ENCODE measurements around the gene CEP41. TPM values are rescaled to one million over a fixed set of nuclear protein-coding genes. Genes with fewer than 3 reads are reported as not detected.

The CEP41 gene
- total RNA-seq, 1 donor from 2014 or later: 4.6 TPM

DNA sequence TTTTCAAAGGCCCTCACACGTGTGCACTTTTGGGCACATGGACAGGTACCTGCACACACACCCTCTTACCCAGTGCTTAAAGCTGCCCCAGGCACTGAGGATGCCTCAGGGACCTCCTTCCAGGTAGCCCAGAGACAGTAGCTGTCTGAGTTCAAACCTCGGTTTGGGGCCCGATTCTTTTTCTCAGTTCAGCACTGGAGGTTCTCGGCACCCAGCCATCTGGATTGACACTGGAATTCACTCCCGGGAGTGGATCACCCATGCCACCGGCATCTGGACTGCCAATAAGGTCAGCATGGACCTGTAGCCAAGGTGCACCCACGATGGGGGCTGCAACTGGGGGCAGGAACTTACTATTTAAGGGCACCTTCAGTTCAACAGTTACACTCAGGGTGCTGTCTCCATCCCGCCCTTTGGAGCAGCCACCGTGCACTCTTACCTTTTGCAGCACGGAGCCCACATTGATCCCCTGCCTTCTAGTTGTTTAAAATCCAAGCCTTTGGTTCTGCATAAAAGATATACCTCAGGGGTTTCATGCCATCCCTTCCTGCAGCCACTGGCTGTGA lies 78.5 kb downstream of the CEP41 start:
- intact Hi-C loops (cut with DNase I): loop anchor here (10.0 kb wide), 1 partner anchor 82 kb away; the partner anchor contains the start of gene CEP41
- peak; percentile 70 for DNase-seq (ENCODE audit: low spot score)

DNA sequence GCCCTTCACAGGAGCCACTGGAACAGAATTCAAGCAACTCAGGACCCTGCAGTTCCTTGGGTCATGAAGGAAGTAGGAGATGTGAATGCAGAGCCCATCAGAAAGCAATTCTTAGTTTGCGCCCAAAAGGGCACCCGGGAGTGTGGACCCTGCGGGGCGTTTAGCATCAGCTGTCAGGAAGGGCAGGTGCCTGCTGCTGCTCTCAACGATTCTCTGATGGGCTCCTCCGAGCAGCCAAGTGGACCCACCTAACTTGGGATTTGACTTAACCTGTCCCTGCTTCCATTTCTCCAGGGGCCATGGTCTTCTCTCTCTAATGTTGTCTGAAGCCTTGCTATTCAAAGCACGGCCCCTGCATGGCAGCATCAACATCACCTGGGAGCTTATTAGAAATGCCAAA lies 79.1 kb downstream of the CEP41 start:
- intact Hi-C loops (cut with DNase I): loop anchor here (10.0 kb wide), 1 partner anchor 83 kb away; the partner anchor contains the start of gene CEP41
- peak; percentile 53 for DNase-seq (ENCODE audit: low spot score)

DNA sequence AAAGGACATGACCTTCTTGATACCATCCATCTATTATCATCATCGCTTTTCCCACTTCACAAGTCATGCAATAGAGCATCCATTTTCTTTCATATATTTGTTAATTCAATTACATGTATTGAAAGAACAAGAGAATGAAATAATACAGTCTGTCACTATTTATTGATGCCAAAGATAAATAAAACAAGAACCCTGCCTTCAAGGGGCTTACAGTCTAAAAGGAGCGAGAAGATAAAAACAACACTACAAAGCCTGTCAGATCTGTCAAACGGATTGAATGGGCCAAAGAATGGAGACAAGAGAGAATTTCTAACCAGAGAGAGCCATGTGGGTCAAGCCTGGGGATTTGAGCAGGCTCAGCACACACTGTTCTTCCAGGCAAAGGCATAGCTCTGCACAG lies 80.3 kb downstream of the CEP41 start:
- intact Hi-C loops (cut with DNase I): loop anchor here (10.0 kb wide), 1 partner anchor 84 kb away; the partner anchor contains the start of gene CEP41

DNA sequence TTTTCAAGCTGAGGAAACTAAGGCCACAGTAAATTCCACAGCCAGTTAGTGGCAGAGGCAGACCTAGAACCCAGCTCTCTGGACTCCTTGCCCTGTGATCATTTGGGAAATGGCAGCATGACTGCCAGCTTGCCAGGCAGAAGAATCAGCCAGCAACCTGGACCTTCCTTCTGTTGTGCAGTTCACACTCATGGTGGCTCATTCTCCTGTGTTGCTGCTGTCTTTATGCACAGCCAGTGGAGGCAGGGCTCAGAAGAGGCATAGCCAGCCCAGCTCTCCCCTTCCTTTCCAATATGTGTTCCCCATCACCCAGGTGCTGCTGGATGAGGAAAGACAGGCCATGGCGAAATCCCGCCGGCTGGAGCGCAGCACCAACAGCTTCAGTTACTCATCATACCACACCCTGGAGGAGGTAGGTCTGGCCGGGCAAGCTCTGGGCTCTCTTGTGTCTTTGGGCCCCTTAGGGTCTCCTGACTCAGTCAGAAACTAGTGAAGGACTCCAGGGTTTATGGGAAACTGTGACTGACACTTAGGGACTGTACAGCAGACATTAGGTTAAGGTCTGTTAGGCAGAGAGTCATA lies 81.4 kb downstream of the CEP41 start:
- intact Hi-C loops (cut with DNase I): no loop called here
- peak; percentile 49 for DNase-seq (ENCODE audit: low spot score)

More for the DNA sequence above, 80.3 kb downstream of the CEP41 start:
- peak; percentile 3 for DNase-seq (ENCODE audit: low spot score)

DNA sequence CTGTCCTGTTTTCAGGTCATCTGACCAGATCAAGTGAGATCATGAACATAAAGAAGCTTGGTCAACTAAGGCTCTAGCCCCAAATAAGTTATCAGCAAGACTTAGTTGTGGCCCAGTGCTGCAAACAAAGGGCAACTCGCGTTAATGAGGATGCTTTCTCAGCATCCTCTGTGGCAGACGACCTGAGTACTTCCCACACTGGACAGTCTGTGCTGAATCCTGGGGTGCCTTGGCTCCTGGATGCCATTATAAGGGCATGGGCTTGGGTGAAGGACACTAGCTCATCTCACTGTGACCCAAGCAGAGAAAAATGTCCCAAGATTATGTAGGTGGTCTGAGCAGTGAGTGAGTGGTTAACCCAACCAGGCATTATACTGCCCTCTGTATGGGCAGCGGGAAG lies 82.3 kb downstream of the CEP41 start:
- intact Hi-C loops (cut with DNase I): no loop called here
- no peak for DNase-seq (ENCODE audit: low spot score)

DNA sequence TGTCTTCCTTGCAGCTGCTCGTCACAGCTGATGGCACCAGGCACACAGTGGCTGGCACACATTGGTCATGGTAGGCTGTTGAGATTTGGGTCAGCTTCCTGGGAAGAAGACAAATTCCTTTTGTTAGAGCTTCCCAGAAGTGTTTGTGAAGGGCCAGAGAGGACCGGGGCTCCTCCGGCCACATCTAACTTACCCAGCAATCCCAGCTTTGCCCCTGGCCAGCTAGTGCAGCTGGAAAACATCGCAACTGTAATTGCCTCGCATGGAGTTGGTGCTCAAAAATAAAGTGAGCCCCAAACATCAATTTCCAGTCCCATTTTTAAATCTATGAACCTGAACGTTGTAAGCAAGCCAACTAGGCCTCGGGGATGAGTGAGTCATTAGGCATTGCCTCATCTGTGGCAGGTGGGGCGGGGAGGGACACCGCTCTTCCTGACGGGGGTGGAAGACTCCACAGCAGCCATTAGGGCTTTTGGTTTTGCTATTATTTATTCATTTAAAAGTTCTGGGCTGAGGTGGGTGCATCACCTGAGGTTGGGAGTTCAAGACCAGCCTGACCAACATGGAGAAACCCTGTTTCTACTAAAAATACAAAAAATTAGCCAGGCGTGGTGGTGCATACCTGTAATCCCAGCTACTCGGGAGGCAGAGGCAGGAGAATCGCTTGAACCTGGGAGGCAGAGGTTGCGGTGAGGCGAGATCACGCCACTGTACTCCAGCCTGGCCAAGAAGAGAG lies 83.8 kb downstream of the CEP41 start:
- intact Hi-C loops (cut with DNase I): no loop called here
- DNase-seq (ENCODE audit: low spot score): peak; percentile 70

DNA sequence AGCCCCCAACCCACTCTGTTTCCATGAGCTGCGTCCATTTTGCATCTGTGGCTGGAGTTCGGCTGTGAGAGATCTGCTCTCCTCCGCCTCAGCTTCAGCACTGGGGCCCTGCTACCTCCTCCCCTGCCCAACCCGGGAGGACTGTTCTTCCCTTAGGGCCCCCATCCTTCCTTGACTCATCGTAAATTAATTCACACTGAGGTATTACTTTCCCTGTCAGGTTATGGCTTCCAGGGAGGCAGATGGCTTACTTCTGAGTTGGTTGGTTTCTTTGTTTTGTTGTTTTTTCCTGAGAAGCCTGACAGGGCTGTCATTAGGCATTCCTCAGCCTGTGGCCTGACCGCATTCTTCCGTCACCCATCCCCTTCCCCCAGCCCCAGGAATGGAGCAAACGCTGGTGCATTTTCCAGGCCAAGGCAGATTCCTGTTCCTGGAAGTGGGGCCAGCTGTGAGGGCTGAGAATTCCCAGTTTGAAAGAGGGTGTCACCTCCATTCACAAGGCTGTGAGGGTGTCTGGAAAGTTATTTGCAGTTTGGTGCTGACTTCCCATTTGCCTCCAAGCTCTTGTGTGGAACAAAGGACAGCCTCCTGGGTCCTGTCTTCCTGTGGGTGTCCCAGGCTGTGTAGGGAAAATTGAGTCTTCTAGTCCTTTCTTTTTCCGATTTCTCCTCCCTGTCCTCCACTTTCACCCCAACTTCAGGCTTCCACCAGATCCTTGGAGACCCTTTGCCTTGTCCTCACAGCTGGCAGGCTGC lies 84.5 kb downstream of the CEP41 start:
- peak; percentile 85 for DNase-seq (ENCODE audit: low spot score)
- intact Hi-C loops (cut with DNase I): no loop called here

DNA sequence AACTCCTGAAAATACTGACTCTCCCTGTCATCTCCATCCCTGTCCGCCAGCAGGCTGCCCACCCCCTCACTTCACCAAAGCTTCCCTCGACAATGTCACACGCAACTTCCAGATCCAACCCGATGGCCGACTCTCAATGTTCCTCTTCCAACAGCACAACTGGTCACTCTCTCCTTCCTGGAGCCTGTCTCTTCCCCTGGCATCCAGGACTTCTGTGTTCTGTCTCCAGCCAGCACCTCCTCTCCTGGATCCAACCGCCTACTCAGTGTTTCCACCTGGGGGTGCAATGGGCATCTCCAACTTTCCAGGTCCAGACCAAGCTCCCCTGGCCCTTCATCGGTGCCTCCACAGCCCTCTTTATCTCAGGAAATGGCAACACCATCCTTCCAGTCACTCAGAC lies 87.6 kb downstream of the CEP41 start:
- intact Hi-C loops (cut with DNase I): loop anchor here (5.0 kb wide), 2 partner anchors 76 to 139 kb away; partner anchors contain the start of gene MEST
- peak; percentile 71 for DNase-seq (ENCODE audit: low spot score)

DNA sequence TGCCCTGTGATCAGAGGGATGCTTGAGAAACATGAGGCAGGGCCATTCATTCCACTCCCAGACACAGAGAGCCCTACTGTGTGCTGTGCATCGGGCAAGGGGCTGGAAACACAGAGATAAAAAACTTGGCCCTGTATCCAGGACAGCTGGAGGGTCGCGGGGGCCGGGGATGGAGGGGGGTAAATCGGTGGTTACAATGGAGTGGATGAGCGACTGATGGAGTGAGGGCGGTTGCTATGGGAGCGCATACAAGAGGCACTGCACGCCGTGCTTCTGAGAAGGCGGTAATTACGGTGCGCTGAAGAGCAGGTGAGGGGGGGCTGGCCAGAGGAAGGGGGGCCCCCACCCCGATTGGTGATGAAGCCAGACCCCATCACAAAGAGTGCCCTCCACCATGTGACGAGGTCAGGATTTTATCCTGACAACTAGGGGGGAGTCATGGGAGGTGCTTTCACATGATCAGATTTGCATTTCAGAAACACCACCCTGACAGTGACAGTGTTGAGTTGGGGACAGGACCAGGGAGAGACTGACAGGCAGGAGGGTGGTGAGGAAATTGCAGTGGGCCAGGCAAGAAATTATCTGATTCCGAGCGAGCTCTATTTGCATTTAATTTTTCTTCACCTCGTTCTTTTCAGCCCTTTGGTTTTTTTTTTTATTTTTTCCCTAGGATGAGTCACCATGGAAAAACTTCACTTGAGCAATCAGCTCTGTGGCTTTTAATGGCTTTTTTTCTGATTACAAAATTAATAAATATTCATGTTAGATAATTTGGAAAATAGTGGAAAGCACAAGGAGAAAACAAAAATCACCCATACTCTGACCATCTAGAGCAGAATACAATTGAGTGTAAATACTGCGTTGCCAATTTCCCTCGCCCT lies 88.4 kb downstream of the CEP41 start:
- intact Hi-C loops (cut with DNase I): loop anchor here (5.0 kb wide), 2 partner anchors 75 to 140 kb away; partner anchors contain the start of gene MEST
- DNase-seq (ENCODE audit: low spot score): peak; percentile 67

DNA sequence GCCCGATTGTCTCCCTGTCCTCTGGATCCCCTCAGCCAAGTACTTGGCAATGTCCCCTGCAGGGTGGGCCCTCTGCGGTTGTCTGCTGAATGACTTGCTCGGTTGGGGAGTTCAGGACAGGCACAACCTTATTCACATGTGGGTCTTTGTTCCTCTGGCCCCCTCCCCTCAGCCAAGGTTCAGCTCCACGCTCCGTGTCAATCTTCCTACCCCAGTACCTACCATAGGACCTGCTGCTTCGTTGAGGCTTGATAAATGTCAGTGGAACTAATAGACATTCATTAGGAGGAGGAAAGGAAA lies 89.1 kb downstream of the CEP41 start:
- DNase-seq (ENCODE audit: low spot score): no peak
- intact Hi-C loops (cut with DNase I): loop anchor here (5.0 kb wide), 2 partner anchors 74 to 141 kb away; partner anchors contain the start of gene MEST

DNA sequence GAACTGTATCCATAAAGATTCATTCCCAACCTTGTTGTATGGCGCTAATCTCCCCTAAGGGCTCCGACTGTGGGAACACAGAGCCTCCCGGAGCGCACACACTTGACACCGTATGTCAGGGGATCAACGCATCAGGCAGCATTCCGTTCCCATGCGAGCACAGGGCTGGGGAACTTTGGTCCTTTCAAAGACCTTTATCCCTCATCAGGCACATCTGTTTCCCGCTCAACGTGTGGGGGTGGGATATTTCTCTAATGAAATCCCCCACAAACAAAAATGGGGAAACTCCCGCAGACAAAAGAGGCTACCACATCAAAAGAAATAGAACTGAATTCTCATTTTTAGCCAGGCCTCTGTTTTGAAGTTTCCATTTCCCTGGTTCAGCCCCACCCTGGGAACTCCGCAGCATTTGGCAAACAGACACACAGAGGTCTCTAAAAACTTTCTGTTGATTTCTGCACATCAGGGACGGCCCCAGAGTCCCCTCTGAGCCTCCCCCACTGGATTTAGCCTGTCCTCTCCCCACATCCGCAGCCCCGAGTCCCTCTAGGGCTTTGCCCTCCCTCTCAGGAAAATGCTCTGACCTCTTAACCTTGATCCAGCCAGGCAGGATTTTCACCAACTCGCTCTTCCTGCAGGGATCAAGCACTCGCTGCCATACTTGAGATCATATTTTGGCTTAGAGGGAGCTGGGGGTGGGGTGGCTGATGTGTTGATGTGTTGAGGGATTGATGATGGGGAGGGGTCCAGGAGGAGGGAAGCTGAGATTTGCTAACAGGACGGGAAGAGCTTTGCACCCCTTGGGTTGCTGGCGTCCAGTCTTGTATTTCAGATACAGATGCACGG lies 89.6 kb downstream of the CEP41 start:
- intact Hi-C loops (cut with DNase I): loop anchor here (5.0 kb wide), 2 partner anchors 74 to 141 kb away; partner anchors contain the start of gene MEST
- peak; percentile 72 for DNase-seq (ENCODE audit: low spot score)

DNA sequence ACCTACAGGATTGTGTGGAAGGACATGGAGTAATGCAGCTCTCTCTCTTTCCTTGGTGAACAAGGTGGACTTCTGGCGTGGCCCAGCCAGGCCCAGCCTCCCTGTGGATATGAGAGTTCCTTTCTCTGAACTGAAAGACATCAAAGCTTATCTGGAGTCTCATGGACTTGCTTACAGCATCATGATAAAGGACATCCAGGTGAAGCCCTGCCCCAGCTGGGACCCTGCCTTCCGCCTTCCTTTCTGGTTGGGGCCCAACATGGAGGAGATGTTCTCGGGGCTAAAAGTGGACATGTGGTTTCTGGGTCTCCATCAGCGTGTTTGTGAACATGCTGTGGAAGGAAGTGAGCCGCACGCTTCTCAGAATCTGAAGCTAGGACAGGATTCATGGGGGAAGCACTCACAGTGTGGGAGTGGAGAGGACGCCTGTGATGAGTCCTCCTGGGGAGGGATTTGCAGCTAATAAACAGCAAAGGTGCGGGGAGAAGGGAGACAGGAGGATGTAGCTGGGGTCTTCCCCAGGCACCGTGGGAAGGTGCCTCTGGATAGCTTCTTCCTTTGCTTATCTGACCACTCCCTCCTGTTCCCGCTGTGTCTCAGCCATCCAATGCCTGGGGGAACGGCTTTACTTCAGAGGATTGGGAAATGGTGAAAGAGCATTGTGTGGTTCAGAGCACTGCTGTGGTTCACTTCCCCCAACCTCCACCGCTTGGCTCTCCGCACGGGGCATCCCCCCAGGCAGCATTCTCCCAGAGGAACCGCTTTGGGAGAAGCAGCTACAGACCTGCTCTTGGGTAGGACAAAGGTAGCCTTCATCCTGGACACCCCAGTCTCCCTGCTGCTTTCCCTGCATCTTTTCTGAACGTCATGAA lies 90.7 kb downstream of the CEP41 start:
- DNase-seq (ENCODE audit: low spot score): peak; percentile 57
- intact Hi-C loops (cut with DNase I): loop anchor here (5.0 kb wide), 2 partner anchors 73 to 142 kb away; partner anchors contain the start of gene MEST

DNA sequence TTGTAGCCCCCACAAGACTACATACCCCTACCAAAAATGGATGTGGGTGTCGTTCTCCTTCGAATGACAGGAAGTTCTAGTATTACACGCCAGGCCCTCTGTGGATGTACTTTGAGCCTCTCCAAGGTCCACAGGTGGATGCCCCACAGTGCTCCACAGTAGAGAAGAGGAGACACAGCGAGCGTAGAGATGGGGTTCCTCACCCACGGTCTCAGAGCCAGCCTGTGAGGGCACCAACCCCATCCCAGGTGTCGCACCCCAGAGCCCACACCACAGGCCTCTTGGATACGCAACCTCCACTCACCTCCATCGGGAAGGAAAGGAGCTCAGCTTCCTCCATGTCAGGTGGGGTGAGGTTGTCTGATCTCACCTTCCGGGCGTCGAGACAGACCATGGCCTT lies 93.9 kb downstream of the CEP41 start:
- DNase-seq (ENCODE audit: low spot score): no peak
- intact Hi-C loops (cut with DNase I): no loop called here

DNA sequence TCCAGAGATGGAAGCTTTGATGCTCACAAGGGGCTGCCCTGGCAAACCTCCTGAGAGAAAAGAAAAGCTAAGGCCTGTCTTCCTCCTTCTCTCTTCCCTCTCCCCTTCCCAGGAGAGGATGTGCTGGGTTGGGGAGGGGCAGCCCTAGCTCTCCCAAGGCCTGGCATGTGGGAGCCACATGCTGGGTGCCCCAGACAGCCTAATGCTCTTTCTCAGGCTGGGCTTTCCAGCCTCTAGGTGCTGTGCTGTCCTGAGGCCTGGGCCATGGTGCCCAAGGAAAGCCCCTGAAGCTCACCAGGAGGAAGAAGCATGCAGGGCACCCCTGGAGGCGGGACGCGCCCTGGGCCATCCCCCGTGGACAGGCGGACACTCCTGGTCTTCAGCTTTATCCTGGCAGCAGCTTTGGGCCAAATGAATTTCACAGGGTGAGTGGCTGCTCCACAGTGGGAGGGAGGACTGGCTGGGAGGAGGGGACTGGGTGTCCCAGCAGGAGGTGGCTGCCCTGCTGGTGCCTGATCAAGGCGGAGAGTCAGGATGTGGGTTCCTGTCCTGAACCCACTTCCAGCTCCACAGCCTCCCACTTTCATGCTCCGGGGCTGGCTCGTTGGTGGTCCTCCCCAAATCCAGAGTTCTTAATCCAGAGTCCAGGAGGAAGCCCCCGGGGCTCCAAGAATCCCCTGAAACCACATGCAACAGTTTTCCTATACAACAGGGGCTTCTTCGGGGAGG lies 94.5 kb downstream of the CEP41 start:
- intact Hi-C loops (cut with DNase I): no loop called here
- DNase-seq (ENCODE audit: low spot score): peak; percentile 71

DNA sequence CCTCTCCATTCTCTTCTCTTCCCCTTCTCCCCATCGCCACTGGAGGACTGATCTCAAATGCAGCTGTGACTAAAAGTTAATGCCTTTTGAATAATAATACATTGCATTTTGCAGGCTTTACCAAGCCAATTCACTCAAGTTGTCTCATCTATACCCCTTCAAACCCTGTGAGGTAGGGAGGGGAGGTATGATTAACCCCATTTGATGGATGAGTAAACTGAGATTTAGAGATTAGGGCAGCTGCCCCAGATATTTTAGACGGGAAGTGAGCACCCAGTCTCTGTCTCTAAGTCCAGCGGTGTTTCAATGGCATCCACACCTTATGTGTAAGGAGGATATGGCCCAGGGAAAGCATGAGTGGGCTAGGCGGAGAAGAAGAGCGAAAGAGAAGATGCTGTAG lies 95.1 kb downstream of the CEP41 start:
- intact Hi-C loops (cut with DNase I): no loop called here
- peak; percentile 27 for DNase-seq (ENCODE audit: low spot score)

DNA sequence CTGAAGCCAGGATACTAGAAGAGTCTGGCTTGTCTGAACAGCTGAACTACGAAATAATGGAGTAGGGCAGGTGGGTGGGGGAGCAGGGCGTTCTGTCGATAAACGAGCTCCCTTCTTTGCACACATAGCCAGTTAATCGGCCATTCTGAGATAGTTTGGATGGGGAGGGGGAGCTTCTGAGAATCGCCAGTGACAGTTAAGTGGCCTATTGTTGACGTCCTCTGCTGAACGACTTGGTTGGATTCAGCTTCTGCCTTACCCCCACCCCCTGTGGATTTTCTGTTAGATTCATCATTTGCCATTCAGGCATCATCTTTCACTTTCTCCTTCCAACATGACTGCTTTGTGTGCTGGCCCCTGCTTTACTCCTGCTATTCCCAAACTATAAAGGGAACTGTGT lies 95.7 kb downstream of the CEP41 start:
- intact Hi-C loops (cut with DNase I): no loop called here

More for the DNA sequence above, 95.7 kb downstream of the CEP41 start:
- peak; percentile 62 for DNase-seq (ENCODE audit: low spot score)
